ENCODE measurements around the gene NUTF2. TPM values are rescaled to one million over a fixed set of nuclear protein-coding genes. Genes with fewer than 3 reads are reported as not detected.

The NUTF2 gene
- total RNA-seq, 1 donor from 2014 or later = 99.7 TPM

DNA sequence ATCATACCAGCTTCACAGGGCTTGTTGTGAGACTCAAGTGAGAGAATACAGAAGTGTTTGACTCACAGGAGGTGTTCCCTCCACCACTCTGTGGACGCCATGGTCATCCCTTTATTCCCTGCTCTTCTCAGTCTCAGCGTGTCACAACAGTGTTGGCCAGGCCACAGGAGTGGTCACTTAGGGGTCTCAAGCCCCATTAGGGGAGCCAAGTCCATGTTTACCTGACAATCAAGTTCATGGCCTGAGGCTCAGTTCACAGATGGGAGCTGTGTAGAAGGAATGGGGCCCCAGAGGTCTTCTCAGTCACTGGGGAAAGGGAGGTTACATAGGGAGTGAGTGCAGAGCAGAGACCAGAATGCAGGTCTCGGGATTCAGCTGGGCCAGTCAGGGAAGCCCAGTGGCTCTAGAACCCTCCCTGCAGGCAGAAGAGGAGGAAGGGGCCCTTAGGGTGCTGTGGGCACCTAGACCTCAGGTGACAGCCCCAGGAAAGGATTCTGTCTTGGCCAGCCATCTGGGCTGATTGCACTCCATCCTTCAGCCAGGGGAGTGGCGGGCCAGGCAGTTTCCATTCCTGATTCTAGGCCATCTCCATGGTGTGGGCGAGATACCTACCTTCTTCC is 10.3 kb downstream of the NUTF2 start:
- ATAC-seq (ENCODE audit: low read depth) (no peak), DNase-seq (no peak)
- peaks cover 16% of the 10 kb centered on the region for H3K4me1 Mint-ChIP-seq
- H3K36me3 Mint-ChIP-seq (ENCODE audit: low read depth) = peaks cover 21% of the 10 kb centered on the region
- CTCF ChIA-PET = interaction anchor here (1.1 kb wide), 1 partner anchor 27 kb away, joined by 3 read pairs; no protein-coding TSS in a partner anchor
- POLR2A ChIA-PET = no interaction called here
- intact Hi-C loops (cut with micrococcal nuclease) = no loop called here
- no peaks in the 10 kb centered on the region for H3K9me3 Mint-ChIP-seq
- H3K27ac Mint-ChIP-seq = no peak overlapping the region
- no peaks in the 10 kb centered on the region for H3K27me3 Mint-ChIP-seq
- TF ChIP-seq, protein P1, sequence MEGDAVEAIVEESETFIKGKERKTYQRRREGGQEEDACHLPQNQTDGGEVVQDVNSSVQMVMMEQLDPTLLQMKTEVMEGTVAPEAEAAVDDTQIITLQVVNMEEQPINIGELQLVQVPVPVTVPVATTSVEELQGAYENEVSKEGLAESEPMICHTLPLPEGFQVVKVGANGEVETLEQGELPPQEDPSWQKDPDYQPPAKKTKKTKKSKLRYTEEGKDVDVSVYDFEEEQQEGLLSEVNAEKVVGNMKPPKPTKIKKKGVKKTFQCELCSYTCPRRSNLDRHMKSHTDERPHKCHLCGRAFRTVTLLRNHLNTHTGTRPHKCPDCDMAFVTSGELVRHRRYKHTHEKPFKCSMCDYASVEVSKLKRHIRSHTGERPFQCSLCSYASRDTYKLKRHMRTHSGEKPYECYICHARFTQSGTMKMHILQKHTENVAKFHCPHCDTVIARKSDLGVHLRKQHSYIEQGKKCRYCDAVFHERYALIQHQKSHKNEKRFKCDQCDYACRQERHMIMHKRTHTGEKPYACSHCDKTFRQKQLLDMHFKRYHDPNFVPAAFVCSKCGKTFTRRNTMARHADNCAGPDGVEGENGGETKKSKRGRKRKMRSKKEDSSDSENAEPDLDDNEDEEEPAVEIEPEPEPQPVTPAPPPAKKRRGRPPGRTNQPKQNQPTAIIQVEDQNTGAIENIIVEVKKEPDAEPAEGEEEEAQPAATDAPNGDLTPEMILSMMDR (IDR thresholded peaks at IDR 0.05) = no peak
- no peak overlapping the region for H3K4me3 Mint-ChIP-seq

DNA sequence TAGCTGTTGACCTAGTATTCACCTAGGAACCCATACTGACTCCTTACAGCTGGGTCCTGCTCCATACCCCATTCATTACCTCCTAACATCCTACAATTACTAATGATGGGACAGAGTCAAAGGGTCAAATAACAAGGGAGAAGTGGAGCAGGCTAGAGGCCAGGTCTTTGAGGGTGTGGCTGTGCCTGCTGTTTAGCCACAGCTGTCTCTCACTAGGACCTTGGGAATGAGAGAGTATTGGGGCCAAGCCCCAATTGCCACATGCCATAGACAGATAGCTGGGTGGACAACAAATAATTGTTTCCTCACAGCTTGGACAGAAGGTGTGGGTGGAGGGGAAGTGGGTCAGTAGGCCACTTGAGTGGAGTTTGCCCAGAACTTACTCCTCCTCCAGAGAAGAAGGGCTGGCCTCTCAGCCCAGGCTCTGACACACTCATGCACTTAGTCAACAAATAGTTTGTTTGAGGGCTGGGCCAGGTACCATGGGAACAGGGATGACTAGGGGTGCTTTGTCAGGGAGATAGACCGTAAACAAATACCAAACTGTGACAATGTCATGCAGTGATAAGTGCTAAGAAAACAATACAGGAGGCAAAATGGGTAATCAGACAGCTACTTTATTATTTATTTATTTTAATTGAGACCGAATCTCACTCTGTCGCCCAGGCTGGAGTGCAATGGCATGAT is 11.0 kb downstream of the NUTF2 start:
- CTCF ChIA-PET = interaction anchor here (1.1 kb wide), 1 partner anchor 26 kb away, joined by 3 read pairs; no protein-coding TSS in a partner anchor
- Mint-ChIP-seq H3K4me1 (peaks cover 16% of the 10 kb centered on the region), H3K4me3 (no peak overlapping the region), H3K9me3 (no peaks in the 10 kb centered on the region), H3K27ac (peak overlapping the region; percentile 13), H3K36me3 (ENCODE audit: low read depth) (peaks cover 21% of the 10 kb centered on the region), H3K27me3 (no peaks in the 10 kb centered on the region)
- intact Hi-C loops (cut with micrococcal nuclease) = no loop called here
- DNase-seq (no peak), ATAC-seq (ENCODE audit: low read depth) (no peak)
- POLR2A ChIA-PET = interaction anchor here (0.6 kb wide), 1 partner anchor 386 kb away, joined by 4 read pairs; no protein-coding TSS in a partner anchor
- TF ChIP-seq, protein P1 (IDR thresholded peaks at IDR 0.05) = no peak

DNA sequence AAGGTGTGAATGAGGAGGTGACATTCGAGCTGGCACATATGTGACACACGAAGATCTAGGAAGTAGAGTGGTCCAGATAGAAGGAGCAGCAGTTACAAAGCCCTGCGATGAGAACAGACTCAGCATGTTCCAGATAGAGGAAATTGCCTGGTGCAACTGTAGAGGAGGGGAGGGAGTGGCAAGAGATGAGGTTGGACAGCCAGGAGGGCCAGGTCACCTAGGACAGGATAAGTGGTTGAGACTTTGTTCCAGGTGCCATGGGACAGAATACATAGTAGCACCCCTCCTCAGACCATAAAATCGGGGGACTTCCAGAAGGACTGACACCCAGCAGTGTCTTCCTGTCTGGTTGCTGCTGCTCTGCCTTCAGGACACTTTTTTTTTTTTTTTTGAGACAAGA is 11.8 kb downstream of the NUTF2 start:
- Mint-ChIP-seq H3K9me3 (no peaks in the 10 kb centered on the region), H3K4me3 (no peak overlapping the region), H3K36me3 (ENCODE audit: low read depth) (peaks cover 21% of the 10 kb centered on the region), H3K27ac (peak overlapping the region; percentile 13), H3K4me1 (peaks cover 16% of the 10 kb centered on the region), H3K27me3 (no peaks in the 10 kb centered on the region)
- no peak for ATAC-seq (ENCODE audit: low read depth)
- no peak for DNase-seq
- CTCF ChIA-PET = no interaction called here
- TF ChIP-seq, protein P1 (IDR thresholded peaks at IDR 0.05) = no peak
- POLR2A ChIA-PET = no interaction called here
- intact Hi-C loops (cut with micrococcal nuclease) = no loop called here

DNA sequence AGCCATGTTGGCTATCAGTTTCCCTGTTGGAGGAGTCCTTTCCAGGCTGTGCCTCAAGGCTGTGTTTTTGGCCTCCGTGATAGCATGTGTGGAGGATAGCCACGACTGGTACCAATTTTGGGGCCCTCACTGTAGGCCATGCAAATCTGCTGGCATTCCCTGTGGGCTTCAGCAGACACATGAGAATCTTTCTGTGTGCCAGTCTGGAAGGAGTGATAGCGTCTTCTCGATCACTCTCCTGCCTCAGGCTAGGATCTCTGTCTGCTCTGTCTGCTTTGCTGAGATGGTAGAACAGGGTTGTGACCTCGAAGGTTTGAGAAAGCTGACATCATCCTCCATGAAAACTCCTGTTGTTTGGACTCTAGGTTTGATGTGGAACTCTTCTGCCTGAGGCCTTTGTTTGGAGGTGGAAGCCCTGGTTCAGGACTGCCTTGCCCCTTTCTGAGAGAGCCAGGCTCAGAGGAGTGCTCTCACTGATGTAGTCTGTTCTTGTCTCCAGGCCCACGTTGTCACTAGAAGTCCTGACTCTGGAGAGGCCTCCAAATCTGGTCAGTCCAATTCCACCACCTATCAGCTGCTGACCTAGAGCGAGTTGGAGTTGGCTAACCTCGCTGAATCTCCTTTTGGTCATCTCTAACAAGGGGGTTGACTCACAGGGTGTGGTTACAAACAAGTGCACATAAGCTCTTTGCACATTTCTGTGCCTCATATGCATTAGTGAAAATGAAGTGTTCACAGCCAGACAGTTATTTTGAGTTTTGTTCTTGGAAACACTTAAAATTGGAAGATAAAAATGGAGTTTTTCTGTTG is 14.1 kb downstream of the NUTF2 start:
- no peak overlapping the region for H3K4me3 Mint-ChIP-seq
- DNase-seq (no peak), ATAC-seq (ENCODE audit: low read depth) (no peak)
- no peaks in the 10 kb centered on the region for H3K27me3 Mint-ChIP-seq
- peaks cover 16% of the 10 kb centered on the region for H3K4me1 Mint-ChIP-seq
- TF ChIP-seq, protein P1 (IDR thresholded peaks at IDR 0.05) = no peak
- no peak overlapping the region for H3K27ac Mint-ChIP-seq
- no peaks in the 10 kb centered on the region for H3K9me3 Mint-ChIP-seq
- ChIA-PET POLR2A (no interaction called here), CTCF (interaction anchor here (3.5 kb wide), 1 partner anchor 44 kb away, joined by 13 read pairs; no protein-coding TSS in a partner anchor)
- H3K36me3 Mint-ChIP-seq (ENCODE audit: low read depth) = peaks cover 25% of the 10 kb centered on the region
- intact Hi-C loops (cut with micrococcal nuclease) = no loop called here

DNA sequence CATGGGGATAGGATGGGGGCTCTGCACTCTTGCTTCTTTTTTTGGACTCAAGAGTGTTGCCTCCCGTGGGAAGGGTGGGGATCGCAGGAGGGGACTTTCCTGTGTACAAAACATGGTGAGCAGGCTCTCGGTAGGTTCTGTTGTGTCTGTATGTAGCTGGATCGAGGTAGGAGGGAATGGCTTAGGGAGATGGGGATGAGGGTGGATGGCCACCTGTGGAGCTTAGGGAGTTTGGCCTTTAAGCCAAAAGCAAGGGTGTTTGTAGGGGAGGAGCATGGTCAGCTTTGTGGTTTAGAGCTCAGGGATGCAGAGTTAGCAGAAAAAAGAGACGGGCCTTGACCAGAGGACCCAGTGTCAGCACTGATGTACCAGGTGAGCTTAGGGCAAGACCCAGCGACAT is 15.1 kb downstream of the NUTF2 start:
- CTCF ChIA-PET = interaction anchor here (3.5 kb wide), 1 partner anchor 46 kb away, joined by 13 read pairs; no protein-coding TSS in a partner anchor
- intact Hi-C loops (cut with micrococcal nuclease) = no loop called here
- no peak overlapping the region for H3K4me3 Mint-ChIP-seq
- TF ChIP-seq, protein P1 (IDR thresholded peaks at IDR 0.05) = no peak
- no peak for ATAC-seq (ENCODE audit: low read depth)
- no peak for DNase-seq
- H3K27ac Mint-ChIP-seq = no peak overlapping the region
- no peaks in the 10 kb centered on the region for H3K27me3 Mint-ChIP-seq
- peaks cover 14% of the 10 kb centered on the region for H3K4me1 Mint-ChIP-seq
- POLR2A ChIA-PET = no interaction called here
- H3K9me3 Mint-ChIP-seq = no peaks in the 10 kb centered on the region
- peaks cover 34% of the 10 kb centered on the region for H3K36me3 Mint-ChIP-seq (ENCODE audit: low read depth)

All from activated B cell treated with CpG ODN at 0.5 μM for 24 hours (primary cell).